Activated CD4-positive, alpha-beta T cell treated with anti-CD3 and anti-CD28 coated beads, Interleukin-2, amount 50 U/mL, for 4 hours (primary cell): ENCODE data around the gene PRM3.

Source experiments
- DNase-seq, 2 experiments: peaks; one replicate each; pipeline ENCODE4 v3.0.0-alpha.2; 2020

Gene PRM3

GRCh38 chr16:11280616-11281522 is 7.4 kb upstream of the PRM3 start, which contains the start of gene PRM1:
Gene PRM1, minus strand, starts transcription at chr16:11281330. Its CDS starts 92 bp downstream, at chr16:11281238.
- no peak for DNase-seq

DNA sequence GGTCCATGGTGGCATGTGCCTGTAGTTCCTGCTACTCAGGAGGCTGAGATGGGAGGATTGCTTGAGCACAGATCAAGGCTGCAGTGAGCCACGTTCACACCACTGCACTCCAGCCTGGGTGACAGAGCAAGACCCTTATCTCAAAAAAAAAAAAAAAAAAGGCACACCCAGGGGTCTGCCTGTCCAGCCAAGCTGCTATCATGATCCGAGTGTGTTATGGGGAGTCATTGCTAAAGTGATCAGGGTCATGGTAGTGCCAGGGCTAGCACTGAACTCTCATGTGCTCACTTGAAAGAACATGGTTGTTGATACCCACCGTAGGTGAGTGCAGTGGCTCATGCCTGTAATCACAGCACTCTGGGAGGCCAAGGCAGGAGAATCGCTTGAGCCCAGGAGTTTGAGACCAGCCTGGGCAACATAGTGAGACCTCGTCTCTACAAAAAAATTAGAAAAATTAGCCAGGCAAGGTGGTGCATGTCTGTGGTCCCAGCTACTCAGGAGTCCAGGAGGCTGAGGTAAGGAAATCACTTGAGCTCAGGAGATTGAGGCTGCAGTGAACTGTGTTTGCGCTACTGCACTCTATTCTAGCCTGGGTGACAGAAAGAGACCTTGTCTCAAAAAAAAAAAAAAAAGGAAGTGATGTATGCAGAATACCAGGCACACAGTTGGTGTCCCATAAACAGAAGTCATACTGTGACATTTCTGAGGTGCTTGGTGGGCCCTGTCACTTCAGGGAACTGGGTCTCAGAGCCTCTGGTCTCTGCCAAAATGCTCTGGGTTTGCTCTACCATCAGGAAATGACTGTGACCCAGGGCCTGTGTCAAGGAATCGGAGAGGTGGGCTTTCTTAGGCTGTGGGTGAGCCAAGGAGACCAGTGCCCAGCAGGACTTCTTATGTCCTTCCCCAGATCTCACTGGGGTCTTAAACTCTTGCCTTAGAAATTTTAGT is 5.5 kb upstream of the PRM3 start:
- no peak for DNase-seq

DNA sequence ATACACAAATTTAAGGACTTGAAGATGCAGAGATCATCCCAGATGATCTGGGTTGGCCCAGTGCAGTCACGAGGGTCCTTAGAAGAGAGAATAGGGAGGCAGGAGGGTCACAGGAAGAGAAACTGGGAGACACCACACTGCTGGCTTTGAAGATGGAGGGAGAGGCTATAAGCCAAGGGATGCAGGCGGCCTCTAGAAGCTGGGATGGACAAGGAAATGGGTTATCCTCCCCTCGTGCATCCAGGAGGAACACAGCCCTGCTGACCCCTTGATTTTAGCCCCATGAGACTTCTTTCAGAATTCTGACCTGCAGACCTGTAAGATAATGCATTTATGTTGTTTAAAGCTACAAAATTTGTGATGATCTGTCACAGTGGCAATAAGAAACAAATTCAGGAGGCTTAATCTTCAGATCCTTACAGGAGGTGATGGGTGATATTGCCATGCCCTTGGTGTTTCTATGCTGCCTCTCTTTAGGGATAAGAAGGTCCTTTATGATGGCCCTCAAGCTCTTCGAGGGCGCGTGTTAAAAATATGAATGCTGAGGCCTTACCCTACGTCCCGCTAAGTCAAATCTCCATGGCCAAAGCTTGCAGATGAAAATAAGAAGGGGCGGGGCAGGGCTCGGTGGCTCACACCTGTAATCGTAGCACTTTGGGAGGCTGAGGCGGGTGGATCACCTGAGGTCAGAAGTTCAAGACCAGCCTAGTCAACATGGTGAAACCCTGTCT is 4.3 kb upstream of the PRM3 start:
- DNase-seq, result no peak

GRCh38 chr16:11276896-11277593 is 3.6 kb upstream of the PRM3 start:
- DNase-seq, result no peak

DNA sequence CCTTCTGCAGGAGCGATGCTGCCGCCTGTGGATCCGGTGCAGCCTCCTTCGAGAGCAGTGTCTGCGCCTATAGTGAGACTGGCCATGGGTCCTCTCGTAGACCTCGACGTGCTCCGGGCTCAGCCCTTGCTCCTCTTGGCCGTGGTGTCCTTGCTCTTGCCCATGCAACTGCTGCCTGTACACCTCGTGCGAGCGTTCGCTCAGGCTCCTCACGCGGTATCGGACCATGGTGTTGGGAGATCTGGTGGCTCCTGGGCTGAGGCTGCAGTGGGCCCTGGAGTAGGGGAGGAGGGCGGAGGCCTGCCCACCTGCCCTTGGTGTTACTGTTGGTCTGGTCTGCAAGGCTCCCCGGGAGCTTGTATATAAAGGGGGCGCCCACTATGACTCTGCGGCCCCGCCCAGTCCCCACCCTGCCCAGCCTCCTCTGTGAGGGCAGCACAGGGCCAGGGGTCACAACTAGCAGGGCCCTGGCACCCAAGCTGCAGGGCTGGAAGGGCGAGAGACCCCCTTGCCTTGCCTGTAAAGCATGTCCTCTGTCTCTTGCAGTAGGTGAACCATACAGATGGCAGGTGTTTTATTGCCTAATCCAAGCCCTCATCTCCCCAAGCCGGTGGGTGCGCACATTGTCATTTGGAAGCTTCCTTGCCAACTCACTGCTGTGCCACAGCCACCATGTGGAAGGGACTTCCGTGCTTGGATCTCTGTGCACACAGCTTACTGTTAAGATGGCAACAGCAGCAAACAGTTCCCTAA is 2.9 kb upstream of the PRM3 start, which contains the start of gene PRM2:
Gene PRM2 (minus strand): TSS at position 338 of the 753 bp plus-strand sequence. CDS start 110 bp downstream, at position 228.
- no peak for DNase-seq

DNA sequence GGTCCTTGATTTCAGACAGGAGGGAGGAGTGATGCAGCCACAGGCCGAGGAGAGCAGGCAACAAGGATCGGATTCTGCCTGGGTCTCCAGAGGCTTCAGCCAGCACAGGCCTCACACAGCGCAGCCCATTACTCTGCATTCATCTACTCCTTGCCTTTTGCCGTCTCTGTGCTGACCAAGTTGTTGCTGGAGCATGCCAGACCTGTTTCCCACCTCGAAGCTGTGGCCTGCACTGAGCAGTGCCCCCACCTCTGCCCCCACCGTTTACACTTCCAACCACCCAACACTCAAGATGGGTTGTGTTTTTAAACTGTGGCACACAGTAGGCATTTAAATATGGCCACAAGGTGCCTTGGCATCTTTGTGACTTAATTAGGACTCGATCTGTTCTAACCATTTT is 1.5 kb upstream of the PRM3 start:
- DNase-seq, result no peak

GRCh38 chr16:11273721-11274324 is 394 bp upstream of the PRM3 start:
- no peak for DNase-seq

DNA sequence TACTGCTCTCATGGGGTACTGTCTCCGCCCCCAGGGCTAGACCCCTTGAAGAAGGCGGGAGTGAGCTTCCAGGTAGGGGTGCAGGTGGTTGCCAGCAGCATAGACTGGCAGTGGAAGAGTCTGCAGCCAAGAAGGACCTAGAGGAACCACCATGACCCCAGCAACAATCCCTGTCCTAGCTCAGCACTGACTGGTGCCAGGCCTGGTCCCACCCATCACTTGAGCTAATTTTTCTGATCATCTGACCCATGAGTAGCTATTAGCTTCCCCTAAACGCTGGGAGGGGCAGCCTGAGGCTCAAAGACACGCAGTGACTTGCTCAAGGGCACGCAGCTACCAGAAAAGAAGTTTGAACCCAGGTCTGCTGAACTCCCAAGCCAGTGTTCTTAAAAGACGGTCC is 945 bp downstream of the PRM3 start:
- no peak for DNase-seq

DNA sequence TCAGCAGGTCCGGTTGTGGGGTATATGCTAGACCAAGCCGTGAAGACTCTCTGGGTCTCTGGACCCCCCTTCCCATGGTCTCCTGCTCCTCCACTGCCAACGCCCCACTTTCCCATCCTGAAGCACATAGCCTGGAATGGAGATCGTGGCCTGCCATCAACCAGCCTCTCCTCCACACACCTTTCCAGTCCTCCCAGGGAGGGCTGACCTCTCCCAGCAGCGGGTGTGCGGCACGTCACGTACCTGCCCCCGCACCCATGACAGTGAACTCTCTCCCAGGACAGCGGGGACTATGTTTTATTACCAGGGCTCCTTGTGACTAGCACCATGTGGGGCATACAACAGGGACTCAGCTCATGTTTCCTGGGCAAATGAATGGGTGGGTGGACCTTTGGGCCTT is 1.8 kb downstream of the PRM3 start:
- no peak for DNase-seq

DNA sequence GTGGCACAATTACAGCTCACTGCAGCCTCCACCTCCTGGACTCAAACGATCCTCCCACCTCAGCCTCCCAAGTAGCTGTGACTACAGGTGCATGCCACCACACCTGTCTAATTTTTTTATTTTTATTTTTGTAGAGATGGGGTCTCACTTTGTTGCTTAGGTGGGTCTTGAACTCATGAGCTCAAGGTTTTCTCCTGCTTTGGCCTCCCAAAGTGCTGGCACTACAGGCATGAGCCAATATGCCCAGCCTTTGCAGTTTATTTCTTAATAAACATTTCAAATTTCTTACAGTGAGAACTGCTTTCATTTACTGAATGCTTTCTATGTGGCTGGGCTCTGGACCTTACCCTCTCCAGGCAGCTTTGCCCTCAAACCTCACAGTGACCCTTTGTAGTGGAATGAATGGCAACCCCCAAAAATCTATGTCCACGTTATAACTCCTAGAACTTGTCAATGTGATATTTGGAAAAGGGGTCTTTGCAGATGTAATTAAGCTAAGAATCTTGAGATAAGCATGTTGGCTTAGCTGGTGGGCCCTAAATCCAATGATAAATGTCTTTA is 2.7 kb downstream of the PRM3 start:
- DNase-seq, result no peak

DNA sequence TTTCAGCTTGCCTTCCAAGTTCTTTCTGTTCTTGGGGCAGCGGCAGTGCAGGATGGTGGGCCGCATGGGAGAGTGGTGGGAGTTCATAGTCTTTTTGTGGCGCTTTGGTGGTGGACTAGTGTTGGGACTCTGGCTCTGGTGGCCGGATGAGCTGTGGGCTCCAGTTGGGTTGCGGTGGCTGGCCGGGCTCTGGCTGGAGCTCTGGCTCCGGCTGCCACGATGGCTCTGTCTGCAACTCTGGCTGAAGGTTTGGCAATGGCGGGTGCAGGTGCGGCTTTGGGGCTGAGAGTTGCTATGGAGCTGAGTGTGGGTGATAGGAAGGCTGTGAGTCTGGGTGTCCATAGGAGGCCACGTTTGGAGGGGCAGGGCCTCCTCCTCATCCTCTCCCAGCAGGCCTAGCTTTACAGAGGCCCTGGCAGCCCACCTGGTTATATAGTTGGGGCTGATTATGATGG is 4.5 kb downstream of the PRM3 start, which contains the start of gene TNP2:
Gene TNP2 (minus strand): TSS at position 405 of the 455 bp plus-strand sequence. CDS start 63 bp downstream, at position 342.
- no peak for DNase-seq

DNA sequence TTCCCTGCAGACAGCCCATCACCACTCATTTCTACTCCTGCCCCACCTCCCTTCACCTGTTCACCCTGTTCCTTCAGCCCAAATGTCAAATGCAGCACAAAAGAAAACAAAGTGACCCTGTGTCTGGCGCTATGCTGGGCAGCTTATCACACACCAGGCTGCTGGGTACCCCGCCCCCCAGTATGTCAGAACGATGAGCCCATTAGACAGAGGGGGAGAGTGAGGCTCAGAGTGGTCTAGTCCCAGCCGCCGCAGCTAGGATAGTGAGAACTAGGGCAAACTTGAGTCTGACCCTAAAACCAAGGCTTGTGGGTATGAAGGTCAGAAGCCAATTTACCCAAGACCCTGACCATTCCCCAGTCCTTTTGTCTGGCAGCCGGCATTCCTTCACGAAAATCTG is 8.3 kb downstream of the PRM3 start:
- DNase-seq, result no peak

DNA sequence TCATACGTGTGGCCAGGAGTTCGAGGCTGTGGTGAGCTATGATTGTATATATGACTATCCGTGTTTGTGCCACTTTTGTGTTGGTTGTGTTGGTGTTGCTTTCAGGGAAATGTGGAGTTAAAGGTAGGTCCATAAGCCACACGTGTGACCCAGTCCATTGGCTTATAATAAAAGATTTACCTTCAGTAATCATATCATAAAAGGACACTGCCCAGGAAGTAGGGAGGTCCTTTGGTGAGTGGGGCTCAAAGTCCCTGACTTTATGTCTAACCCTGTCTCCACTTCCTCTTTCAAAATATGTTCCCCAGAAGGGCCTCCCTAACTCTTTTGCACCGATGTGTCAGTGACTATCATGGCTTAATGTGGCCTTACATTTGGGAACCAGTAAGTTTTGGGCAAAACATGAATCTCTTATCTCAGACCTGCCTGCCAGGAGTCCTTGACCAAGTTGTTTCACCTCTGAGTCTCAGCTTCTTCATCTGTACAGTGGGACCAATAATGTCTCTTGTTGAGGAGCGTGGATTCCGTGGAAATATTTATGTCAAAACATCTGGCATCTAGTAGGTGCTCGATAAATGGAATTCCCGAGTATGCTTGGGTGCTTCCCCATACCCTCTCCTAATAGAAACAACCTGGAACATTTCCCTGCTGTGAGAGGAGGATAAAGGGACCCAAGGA is 9.1 kb downstream of the PRM3 start:
- no peak for DNase-seq

GRCh38 chr16:11263737-11264136 is 9.7 kb downstream of the PRM3 start:
- DNase-seq, result peak in 1 of 2 experiments; percentile 34

DNA sequence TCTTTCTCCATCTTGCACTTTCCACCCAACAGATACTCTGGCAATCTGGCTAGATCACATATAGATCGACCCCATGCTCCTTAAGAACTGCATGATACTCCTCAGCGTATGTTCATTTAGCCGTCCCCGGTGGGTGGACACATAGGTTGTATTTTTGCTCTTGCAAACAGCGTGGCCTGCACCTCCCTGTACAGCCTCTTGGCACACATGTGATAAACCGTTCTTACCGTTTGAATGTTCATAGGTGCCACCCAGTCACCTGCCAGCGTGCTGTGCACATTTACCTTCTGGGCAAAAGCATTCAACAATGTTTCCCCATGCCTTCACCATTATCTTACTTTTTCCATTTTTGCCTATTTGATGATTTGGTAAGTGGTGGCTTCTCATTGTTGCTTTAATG is 10.5 kb downstream of the PRM3 start:
- no peak for DNase-seq

- no peak for DNase-seq
Observed at GRCh38 chr16:11260596-11260966, 12.8 kb downstream of the PRM3 start.

DNA sequence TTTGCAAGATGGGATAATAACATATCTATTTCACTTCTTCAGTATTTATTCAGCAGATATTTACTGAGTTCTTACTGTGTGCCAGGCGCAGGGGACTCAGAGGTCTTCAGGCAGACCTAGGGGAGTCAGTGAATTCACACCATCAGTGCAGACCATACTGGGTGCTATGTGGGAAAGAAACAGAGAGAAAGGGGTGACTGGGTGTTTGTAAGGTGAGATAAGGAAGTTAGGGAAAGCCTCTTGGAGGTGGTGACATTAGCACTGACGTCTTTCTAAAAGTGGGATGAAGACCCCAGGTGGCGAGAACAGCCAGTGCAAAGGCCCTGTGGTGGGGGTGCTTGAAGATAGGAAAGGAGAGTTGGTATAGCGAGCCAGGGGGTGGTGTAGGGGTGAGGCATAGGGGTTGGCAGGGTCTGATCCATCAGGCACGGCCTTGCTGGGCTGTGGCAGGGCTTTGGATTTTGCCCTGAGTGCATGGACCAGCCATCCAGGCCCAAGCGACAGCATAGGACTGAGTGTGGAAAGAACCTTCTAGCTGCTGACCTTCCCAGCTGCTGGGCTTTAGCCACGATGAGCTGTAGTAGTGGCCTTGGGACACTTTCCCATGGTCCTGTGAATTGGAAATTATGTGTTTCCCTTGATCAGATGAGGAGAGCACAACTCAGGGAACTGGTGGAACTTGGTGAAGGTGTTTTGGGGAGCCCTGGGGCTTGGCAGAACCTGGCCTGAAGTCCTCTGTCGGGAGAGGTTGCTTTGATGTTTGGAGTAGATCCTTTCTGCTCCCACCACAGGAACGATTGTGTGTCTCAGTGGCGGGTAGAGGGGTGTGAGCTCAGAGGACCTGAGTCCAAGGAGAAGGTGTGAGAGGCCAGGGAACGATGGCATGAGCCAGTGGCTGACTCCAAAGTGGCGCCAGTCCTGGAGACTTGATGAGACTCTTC is 13.5 kb downstream of the PRM3 start:
- no peak for DNase-seq
